Ishikawa (cell line): ENCODE results near the gene SGMS1.

Experiments
- CEBPB ChIP-seq: IDR thresholded peaks from 2 replicates; pipeline ENCODE4 v1.6.1; 2012
- CREB1 ChIP-seq: IDR thresholded peaks from 2 replicates; pipeline ENCODE4 v1.6.1; 2012; ENCODE audit warnings: low read depth
- EGR1 ChIP-seq: IDR thresholded peaks from 2 replicates; pipeline ENCODE4 v1.6.1; 2012
- EP300 ChIP-seq: IDR thresholded peaks from 2 replicates; pipeline ENCODE4 v1.6.1; 2012; ENCODE audit warnings: borderline replicate concordance
- FOXM1 ChIP-seq: IDR thresholded peaks from 2 replicates; pipeline ENCODE4 v1.6.1; 2012; ENCODE audit warnings: low read depth, borderline replicate concordance
- MAX ChIP-seq: IDR thresholded peaks from 2 replicates; pipeline ENCODE4 v1.6.1; 2012
- NFIC ChIP-seq: IDR thresholded peaks from 2 replicates; pipeline ENCODE4 v1.6.1; 2012
- RAD21 ChIP-seq: IDR thresholded peaks from 2 replicates; pipeline ENCODE4 v1.6.1; 2012; ENCODE audit warnings: low read depth
- REST ChIP-seq: IDR thresholded peaks from 2 replicates; pipeline ENCODE4 v1.6.1; 2012; ENCODE audit warnings: low read depth, mild to moderate bottlenecking
- TAF1 ChIP-seq: IDR thresholded peaks from 2 replicates; pipeline ENCODE4 v1.6.1; 2012; ENCODE audit warnings: low read depth, mild to moderate bottlenecking
- TEAD4 ChIP-seq: IDR thresholded peaks from 2 replicates; pipeline ENCODE4 v1.6.1; 2012
- USF1 ChIP-seq: IDR thresholded peaks from 2 replicates; pipeline ENCODE4 v1.6.1; 2012
- YY1 ChIP-seq: IDR thresholded peaks from 2 replicates; pipeline ENCODE4 v1.6.1; 2012; ENCODE audit warnings: low read depth
- ZBTB7A ChIP-seq: IDR thresholded peaks from 2 replicates; pipeline ENCODE4 v1.6.1; 2012; ENCODE audit warnings: low read depth

GRCh38 chr10:50260791-50261281, 362.9 kb downstream of the SGMS1 start:
- TF ChIP-seq ZBTB7A (no peak), YY1 (no peak), REST (no peak), TAF1 (no peak), EP300 (no peak), CREB1 (no peak), TEAD4 (no peak), CEBPB (no peak), MAX (no peak), USF1 (no peak), EGR1 (no peak), NFIC (no peak), FOXM1 (no peak), RAD21 (no peak)
